Upper lobe of right lung (tissue), 1 donor: Measurements from ENCODE around the gene EEF1G. TPM values are rescaled to one million over a fixed set of nuclear protein-coding genes. Genes with fewer than 3 reads are reported as not detected.

Experiments
- ATAC-seq: fragments of 200-7000 bp; cut with Tn5 transposase; one replicate; pipeline ENCODE4 v1.9.1; 2020; ENCODE audit warnings: mild to moderate bottlenecking, moderate library complexity
- DNase-seq: peaks from one replicate; pipeline ENCODE4 v3.0.0-alpha.2; 2020
- H3K27ac ChIP-seq: fragments of 200-600 bp; one replicate; pipeline ENCODE4 v1.8.0; 2022
- H3K27me3 ChIP-seq: fragments of 200-600 bp; one replicate; pipeline ENCODE4 v1.8.0; 2022; ENCODE audit warnings: mild to moderate bottlenecking
- H3K36me3 ChIP-seq: fragments of 200-600 bp; one replicate; pipeline ENCODE4 v1.8.0; 2022
- H3K4me1 ChIP-seq: fragments of 200-600 bp; one replicate; pipeline ENCODE4 v1.8.0; 2022
- H3K4me3 ChIP-seq: fragments of 200-600 bp; one replicate; pipeline ENCODE4 v1.8.0; 2022; ENCODE audit warnings: mild to moderate bottlenecking
- H3K9me3 ChIP-seq: fragments of 200-600 bp; one replicate; pipeline ENCODE4 v1.8.0; 2022
- CTCF ChIP-seq: fragments of 200-600 bp; IDR thresholded peaks from one replicate; pipeline ENCODE4 v1.8.0; 2022; ENCODE audit warnings: antibody characterized with exemption
- intact Hi-C: fragments of 100-400 bp; cut with DNase I; formaldehyde crosslinking; loops from one replicate; pipeline ENCODE4 v1.11.0; 2022
- total RNA-seq: library from RNA; stranded (reverse); fragmentation: NEBNext Ultra II Directional; extraction: Animal tissue kit (Norgen Biotek cat#: 25700); gene quantifications from one replicate; pipeline ENCODE4 v1.2.1, GENCODE V29; 2021
- donor health status: DM: no; HTN: yes; CAD: no; lungs with severe emphysema.

The EEF1G gene
- total RNA-seq, 1 donor from 2014 or later: 847 TPM

GRCh38 chr11:62605467-62605866, 31.8 kb upstream of the EEF1G start:
- intact Hi-C loops: no loop called here
- H3K36me3 ChIP-seq: peaks cover 48% of the 10 kb centered on the region
- peaks cover 5% of the 10 kb centered on the region for H3K4me1 ChIP-seq
- no peak overlapping the region for H3K27ac ChIP-seq
- ATAC-seq (no peak), DNase-seq (no peak)
- H3K4me3 ChIP-seq: no peak overlapping the region
- no peak for TF ChIP-seq CTCF
- no peaks in the 10 kb centered on the region for H3K9me3 ChIP-seq
- H3K27me3 ChIP-seq: no peaks in the 10 kb centered on the region

DNA sequence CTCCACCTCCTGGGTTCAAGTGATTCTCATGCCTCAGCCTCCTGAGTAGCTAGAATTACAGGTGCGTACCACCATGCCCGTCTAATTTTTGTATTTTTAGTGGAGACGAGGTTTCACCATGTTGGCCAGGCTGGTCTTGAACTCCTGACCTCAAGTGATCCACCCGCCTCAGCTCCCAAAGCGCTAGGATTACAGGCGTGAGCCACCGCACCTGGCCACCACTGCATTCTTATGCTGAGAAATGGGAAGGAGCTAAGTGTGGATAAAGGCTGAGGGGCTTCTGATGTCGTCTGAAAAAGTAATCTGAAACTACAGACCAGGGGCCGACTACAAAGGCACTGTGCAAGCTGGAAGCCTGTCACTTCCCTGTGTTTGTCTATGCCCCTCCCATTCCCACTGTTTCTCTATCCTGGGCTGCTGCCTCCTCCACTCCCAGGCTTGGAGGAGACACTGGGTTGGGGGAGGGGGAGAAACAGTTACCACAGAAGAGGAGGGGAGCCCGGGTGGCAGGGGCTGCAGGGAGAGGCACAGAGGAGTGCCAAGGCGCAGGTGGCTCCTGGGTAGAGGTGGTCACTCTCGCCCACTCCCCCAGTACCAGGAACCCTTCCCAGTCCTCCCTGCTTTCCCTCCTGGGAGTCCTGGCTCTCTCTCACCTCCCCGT, 30.9 kb upstream of the EEF1G start:
- ATAC-seq (no peak), DNase-seq (no peak)
- Histone ChIP-seq H3K36me3 (peaks cover 43% of the 10 kb centered on the region), H3K9me3 (no peaks in the 10 kb centered on the region), H3K4me1 (peaks cover 13% of the 10 kb centered on the region), H3K27ac (no peak overlapping the region), H3K4me3 (no peak overlapping the region), H3K27me3 (no peaks in the 10 kb centered on the region)
- TF ChIP-seq CTCF: no peak
- intact Hi-C loops: no loop called here

DNA sequence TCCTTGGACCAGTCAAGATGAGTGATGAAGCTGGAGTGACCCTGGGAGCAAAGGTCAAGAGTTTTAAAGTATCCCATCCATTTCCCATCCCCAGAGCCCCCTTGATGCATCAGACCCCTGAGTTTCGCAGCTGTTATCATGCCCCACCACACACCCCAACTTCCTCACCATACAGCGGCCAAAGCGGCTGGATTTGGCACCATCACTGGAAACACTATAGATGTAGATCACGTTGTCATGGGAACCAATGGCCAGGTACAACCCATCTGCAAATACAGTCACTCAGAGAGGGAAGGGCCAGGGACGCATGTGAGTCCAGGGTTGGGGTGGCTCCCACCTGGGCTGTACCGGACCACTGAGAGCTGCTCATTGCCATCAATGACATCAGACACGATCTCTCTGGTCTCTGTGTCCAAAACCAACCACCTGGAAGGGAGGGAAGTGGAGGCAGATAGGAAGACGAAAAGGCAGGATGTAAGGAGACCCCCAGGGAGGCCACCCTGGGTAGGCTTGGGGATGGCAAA, 30.1 kb upstream of the EEF1G start:
- no peak for DNase-seq
- ATAC-seq: no peak
- no peak for TF ChIP-seq CTCF
- peaks cover 42% of the 10 kb centered on the region for H3K36me3 ChIP-seq
- peaks cover 20% of the 10 kb centered on the region for H3K4me1 ChIP-seq
- H3K27me3 ChIP-seq: no peaks in the 10 kb centered on the region
- H3K9me3 ChIP-seq: no peaks in the 10 kb centered on the region
- H3K27ac ChIP-seq: no peak overlapping the region
- intact Hi-C loops: no loop called here
- no peak overlapping the region for H3K4me3 ChIP-seq

- TF ChIP-seq CTCF: no peak
- intact Hi-C loops: no loop called here
- H3K27ac ChIP-seq: peak overlapping the region; percentile 98
- peaks cover 25% of the 10 kb centered on the region for H3K4me1 ChIP-seq
- ATAC-seq: no peak
- peaks cover 42% of the 10 kb centered on the region for H3K36me3 ChIP-seq
- H3K27me3 ChIP-seq: no peaks in the 10 kb centered on the region
- no peak for DNase-seq
- peak overlapping the region; percentile 100 for H3K4me3 ChIP-seq
- no peaks in the 10 kb centered on the region for H3K9me3 ChIP-seq
Observed at GRCh38 chr11:62603072-62603408, 29.3 kb upstream of the EEF1G start.

DNA sequence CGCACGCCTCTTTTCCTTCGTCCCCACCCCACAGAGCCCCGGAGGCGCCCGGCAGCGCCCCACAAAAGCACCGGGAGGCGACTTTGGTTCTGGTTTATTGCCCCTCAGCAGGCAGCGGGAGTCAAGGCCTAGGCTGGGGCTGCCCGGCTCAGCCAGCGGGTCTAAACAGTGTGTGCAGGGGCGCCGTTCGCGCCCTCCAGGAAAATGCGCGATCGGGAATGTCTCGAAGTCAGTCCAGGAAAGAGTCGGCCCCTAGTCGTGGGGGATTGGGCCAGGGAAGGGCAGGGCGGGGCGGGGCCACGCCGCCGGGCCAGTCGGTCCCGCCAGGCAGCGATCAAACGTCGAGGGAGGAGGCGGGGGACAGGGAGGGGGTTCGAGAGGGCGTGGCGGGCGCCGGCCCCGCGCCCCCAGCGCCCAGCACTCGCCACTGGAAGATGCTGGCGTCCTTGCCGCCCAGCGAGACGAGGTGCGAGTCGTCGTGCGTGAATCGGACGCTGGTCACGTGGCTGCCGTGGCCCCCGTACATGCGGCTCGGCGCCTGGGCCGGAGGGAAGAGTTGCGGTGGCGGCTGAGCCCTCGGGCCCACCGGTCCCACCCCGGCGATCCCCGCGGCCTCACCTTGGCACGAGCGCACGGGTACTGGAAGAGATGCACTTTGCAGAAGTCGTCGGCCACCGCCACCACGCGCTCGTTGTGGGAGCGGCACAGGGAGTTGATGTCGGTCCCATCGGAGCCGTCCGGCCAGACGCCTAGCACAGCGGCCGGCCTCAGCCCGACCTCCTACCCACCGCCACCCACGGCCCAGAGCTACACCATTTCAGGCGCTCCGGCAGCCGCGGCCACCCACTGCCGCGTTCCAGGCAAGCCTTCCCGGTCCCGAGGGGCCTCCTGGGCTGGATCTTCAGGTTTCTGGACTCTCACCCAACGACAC, 28.7 kb upstream of the EEF1G start:
- Histone ChIP-seq H3K36me3 (peaks cover 45% of the 10 kb centered on the region), H3K9me3 (no peaks in the 10 kb centered on the region), H3K27ac (peak overlapping the region; percentile 98), H3K4me3 (peak overlapping the region; percentile 100), H3K27me3 (no peaks in the 10 kb centered on the region), H3K4me1 (peaks cover 25% of the 10 kb centered on the region)
- intact Hi-C loops: no loop called here
- peak; percentile 85 for DNase-seq
- TF ChIP-seq CTCF: no peak
- ATAC-seq: peak; percentile 54
